ENCODE data around the gene GALNT14.

GALNT14 gene

GRCh38 chr2:30975156-30975555 lies 163.1 kb downstream of the GALNT14 start:
- H3K27me3 ChIP-seq (replicated peaks; ENCODE audit: insufficient read depth, low read length): no peaks in the 10 kb centered on the region
- H3K4me2 ChIP-seq (ENCODE audit: low read depth, low read length): no peak overlapping the region
- DNase-seq: no peak
- H3K27ac ChIP-seq (ENCODE audit: low read length): no peak overlapping the region
- no peaks in the 10 kb centered on the region for H3K9me3 ChIP-seq (replicated peaks; ENCODE audit: insufficient read depth, low read length)
- no peak overlapping the region for H2AFZ ChIP-seq (ENCODE audit: low read length)
- no peaks in the 10 kb centered on the region for H3K4me1 ChIP-seq (ENCODE audit: low read length)
- no peak overlapping the region for H3K4me3 ChIP-seq (ENCODE audit: low read length)
- no peaks in the 10 kb centered on the region for H3K9me2 ChIP-seq (replicated peaks; ENCODE audit: insufficient read depth, low read length)
- H3K9ac ChIP-seq (ENCODE audit: low read length): no peak overlapping the region
- TF ChIP-seq EZH2phosphoT487 (IDR thresholded peaks at IDR 0.05; ENCODE audit: low read length): no peak
- no peaks in the 10 kb centered on the region for H3K79me2 ChIP-seq (ENCODE audit: low read length)
- no peaks in the 10 kb centered on the region for H4K20me1 ChIP-seq (ENCODE audit: insufficient read depth, low read length)
- no peaks in the 10 kb centered on the region for H3K36me3 ChIP-seq (replicated peaks; ENCODE audit: insufficient read depth, low read length)
- no peaks in the 10 kb centered on the region for H3F3A ChIP-seq (ENCODE audit: insufficient read depth, low read length)

- no peaks in the 10 kb centered on the region for H3F3A ChIP-seq (ENCODE audit: insufficient read depth, low read length)
- no peaks in the 10 kb centered on the region for H3K79me2 ChIP-seq (ENCODE audit: low read length)
- H3K4me3 ChIP-seq (ENCODE audit: low read length): no peak overlapping the region
- no peak overlapping the region for H3K27ac ChIP-seq (ENCODE audit: low read length)
- no peaks in the 10 kb centered on the region for H3K27me3 ChIP-seq (replicated peaks; ENCODE audit: insufficient read depth, low read length)
- no peaks in the 10 kb centered on the region for H3K36me3 ChIP-seq (replicated peaks; ENCODE audit: insufficient read depth, low read length)
- H4K20me1 ChIP-seq (ENCODE audit: insufficient read depth, low read length): no peaks in the 10 kb centered on the region
- H3K9me3 ChIP-seq (replicated peaks; ENCODE audit: insufficient read depth, low read length): no peaks in the 10 kb centered on the region
- H3K4me2 ChIP-seq (ENCODE audit: low read depth, low read length): no peak overlapping the region
- no peaks in the 10 kb centered on the region for H3K9me2 ChIP-seq (replicated peaks; ENCODE audit: insufficient read depth, low read length)
- DNase-seq: no peak
- no peak overlapping the region for H2AFZ ChIP-seq (ENCODE audit: low read length)
- TF ChIP-seq CTCF (IDR thresholded peaks at IDR 0.05; ENCODE audit: low read length): no peak
- H3K4me1 ChIP-seq (ENCODE audit: low read length): no peaks in the 10 kb centered on the region
- no peak overlapping the region for H3K9ac ChIP-seq (ENCODE audit: low read length)
Measured at GRCh38 chr2:30974554-30974953, 163.7 kb downstream of the GALNT14 start.

- Histone ChIP-seq H3K27ac (ENCODE audit: low read length) (no peak overlapping the region), H3K4me3 (ENCODE audit: low read length) (no peak overlapping the region), H3K4me2 (ENCODE audit: low read depth, low read length) (no peak overlapping the region), H3K27me3 (replicated peaks; ENCODE audit: insufficient read depth, low read length) (no peaks in the 10 kb centered on the region), H2AFZ (ENCODE audit: low read length) (no peak overlapping the region), H3K4me1 (ENCODE audit: low read length) (no peaks in the 10 kb centered on the region), H3K36me3 (replicated peaks; ENCODE audit: insufficient read depth, low read length) (no peaks in the 10 kb centered on the region), H4K20me1 (ENCODE audit: insufficient read depth, low read length) (no peaks in the 10 kb centered on the region), H3K9ac (ENCODE audit: low read length) (no peak overlapping the region), H3F3A (ENCODE audit: insufficient read depth, low read length) (no peaks in the 10 kb centered on the region), H3K9me3 (replicated peaks; ENCODE audit: insufficient read depth, low read length) (no peaks in the 10 kb centered on the region), H3K9me2 (replicated peaks; ENCODE audit: insufficient read depth, low read length) (no peaks in the 10 kb centered on the region), H3K79me2 (ENCODE audit: low read length) (no peaks in the 10 kb centered on the region)
- TF ChIP-seq CTCF (IDR thresholded peaks at IDR 0.05; ENCODE audit: low read length) (no peak), EZH2phosphoT487 (IDR thresholded peaks at IDR 0.05; ENCODE audit: low read length) (no peak), EZH2 (optimal IDR thresholded peaks at IDR 0.05; ENCODE audit: low read depth, low read length) (no peak)
- DNase-seq: no peak
Measured at GRCh38 chr2:30974092-30974491, 164.1 kb downstream of the GALNT14 start.

- no peaks in the 10 kb centered on the region for H3K9me3 ChIP-seq (replicated peaks; ENCODE audit: insufficient read depth, low read length)
- H3K27ac ChIP-seq (ENCODE audit: low read length): no peak overlapping the region
- no peaks in the 10 kb centered on the region for H3K9me2 ChIP-seq (replicated peaks; ENCODE audit: insufficient read depth, low read length)
- TF ChIP-seq EZH2 (optimal IDR thresholded peaks at IDR 0.05; ENCODE audit: low read depth, low read length) (no peak), EZH2phosphoT487 (IDR thresholded peaks at IDR 0.05; ENCODE audit: low read length) (no peak), CTCF (IDR thresholded peaks at IDR 0.05; ENCODE audit: low read length) (no peak)
- no peak overlapping the region for H3K4me2 ChIP-seq (ENCODE audit: low read depth, low read length)
- H4K20me1 ChIP-seq (ENCODE audit: insufficient read depth, low read length): no peaks in the 10 kb centered on the region
- no peaks in the 10 kb centered on the region for H3F3A ChIP-seq (ENCODE audit: insufficient read depth, low read length)
- H3K36me3 ChIP-seq (replicated peaks; ENCODE audit: insufficient read depth, low read length): no peaks in the 10 kb centered on the region
- no peak overlapping the region for H3K9ac ChIP-seq (ENCODE audit: low read length)
- no peaks in the 10 kb centered on the region for H3K79me2 ChIP-seq (ENCODE audit: low read length)
- no peaks in the 10 kb centered on the region for H3K27me3 ChIP-seq (replicated peaks; ENCODE audit: insufficient read depth, low read length)
- no peaks in the 10 kb centered on the region for H3K4me1 ChIP-seq (ENCODE audit: low read length)
- H3K4me3 ChIP-seq (ENCODE audit: low read length): no peak overlapping the region
- H2AFZ ChIP-seq (ENCODE audit: low read length): no peak overlapping the region
- DNase-seq: no peak
Measured at GRCh38 chr2:30971231-30972025, 166.8 kb downstream of the GALNT14 start.
